CD4-positive, alpha-beta T cell treated with Interleukin-6 at 100 ng/mL for 8 hours (primary cell): ENCODE results near the gene TMEM62.
A peak's percentile ranks its signal among the peaks of the same experiment; 100 is the strongest.

Experiments
- DNase-seq: peaks from one replicate; pipeline ENCODE4 v3.0.0-alpha.2; 2020; ENCODE audit warnings: mixed read lengths, low spot score

The TMEM62 gene

DNA sequence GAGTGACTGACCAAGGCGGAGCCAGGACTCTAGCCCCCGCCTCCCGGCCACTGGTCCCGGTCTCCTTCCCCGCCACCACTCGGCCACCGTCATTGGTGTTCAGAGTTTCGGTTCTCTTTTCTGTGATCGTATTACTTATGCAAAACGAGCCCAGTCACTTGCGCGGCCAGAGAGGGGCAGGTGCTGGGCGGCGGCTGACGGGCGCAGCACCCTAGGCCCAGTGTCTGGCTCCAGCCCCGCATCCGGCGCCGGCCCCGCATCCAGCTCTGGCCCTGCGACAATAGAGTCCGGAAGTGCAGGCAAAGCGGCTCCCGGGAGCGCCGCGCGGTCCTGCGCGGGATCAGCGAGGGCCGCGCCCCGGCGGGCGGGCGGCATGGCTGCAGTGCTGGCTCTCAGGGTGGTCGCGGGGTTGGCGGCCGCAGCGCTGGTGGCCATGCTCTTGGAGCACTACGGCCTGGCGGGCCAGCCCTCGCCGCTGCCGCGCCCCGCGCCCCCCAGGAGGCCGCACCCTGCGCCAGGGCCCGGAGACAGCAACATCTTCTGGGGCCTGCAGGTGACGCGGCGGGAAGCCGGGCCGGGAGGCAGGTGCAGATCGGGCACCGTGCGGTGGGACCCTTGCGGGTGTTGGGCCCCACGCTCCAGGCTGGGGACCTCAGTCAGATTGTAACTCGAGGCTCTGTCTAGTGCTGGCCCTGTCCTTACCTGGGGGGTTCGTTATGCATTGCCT is at the start of gene TMEM62:
Gene TMEM62 (plus strand): TSS at position 157 of the 727 bp plus-strand sequence. CDS start 217 bp downstream, at position 374.
- DNase-seq = peak; percentile 54

DNA sequence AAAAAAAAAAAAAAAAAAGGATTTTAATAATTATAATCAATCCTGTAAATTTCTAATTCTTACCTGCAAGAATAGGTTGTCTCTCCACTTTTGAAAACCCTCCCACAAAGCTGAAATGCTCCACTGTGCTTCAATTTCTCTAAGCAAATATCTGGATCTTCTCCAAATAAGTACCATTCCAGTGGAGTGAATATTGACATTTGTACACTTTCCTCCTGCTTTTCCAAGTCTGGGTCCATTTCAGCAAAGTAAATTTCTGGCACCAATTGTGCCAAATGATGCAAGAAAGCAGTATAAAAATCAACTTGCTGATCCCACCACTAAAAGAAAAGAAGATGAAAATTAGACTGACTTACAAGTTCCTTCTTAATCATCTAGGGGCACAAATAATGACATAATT is 47.5 kb upstream of the TMEM62 start:
- DNase-seq = no peak

DNA sequence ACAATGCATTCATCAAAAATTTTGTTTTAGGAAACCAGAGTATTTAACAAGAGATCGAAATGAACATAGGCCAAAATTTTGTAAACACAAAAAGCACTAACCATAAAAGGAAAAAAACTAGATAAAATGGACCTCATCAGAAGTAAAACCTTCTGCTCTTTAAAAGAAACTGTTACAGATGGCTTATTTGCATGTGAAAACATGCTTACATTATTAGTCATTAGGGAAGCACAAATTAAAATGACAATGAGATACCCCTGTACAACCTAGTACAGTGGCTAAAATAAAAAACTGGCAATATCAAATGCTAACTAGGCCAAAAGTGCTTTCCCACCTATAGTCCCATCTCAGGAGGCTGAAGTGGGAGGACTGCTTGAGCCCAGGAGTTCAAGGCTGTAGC is 46.8 kb upstream of the TMEM62 start:
- DNase-seq = no peak

DNA sequence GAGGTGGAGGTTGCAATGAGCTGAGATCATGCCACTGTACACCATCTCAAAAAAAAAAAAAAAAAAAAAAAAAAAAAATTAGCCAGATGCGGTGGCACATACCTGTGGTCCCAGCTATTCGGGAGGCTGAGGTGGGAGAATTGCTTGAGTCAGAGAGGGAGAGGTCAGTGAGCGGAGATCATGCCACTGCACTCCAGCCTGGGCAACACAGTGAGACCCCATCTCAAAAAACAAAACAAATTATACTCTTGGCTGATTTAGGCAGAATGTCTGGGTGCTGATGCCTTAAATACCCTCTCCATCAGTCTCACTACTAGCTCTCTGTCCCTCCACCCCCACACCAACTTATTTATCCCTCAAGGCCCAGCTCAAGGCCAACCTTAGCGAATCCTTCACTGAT is 41.5 kb upstream of the TMEM62 start:
- no peak for DNase-seq

DNA sequence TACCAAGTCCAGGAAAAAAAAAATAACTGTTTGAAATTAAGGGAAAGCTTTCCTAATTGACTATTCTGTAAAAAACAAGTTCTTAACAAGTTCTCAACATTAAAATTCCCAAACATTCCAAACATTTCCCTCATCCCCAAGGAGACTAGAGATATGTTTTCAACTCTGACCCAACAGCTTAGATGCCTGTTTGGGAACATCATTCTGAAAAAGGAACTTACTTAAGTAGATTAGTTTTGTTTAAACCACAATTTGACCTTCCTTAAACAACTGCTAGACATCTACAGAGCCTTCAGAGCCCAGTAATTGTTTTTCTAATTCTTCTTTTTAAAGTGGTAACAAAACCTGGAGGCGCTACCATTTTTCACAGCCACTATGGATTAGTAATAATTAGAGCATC is 40.4 kb upstream of the TMEM62 start:
- no peak for DNase-seq

DNA sequence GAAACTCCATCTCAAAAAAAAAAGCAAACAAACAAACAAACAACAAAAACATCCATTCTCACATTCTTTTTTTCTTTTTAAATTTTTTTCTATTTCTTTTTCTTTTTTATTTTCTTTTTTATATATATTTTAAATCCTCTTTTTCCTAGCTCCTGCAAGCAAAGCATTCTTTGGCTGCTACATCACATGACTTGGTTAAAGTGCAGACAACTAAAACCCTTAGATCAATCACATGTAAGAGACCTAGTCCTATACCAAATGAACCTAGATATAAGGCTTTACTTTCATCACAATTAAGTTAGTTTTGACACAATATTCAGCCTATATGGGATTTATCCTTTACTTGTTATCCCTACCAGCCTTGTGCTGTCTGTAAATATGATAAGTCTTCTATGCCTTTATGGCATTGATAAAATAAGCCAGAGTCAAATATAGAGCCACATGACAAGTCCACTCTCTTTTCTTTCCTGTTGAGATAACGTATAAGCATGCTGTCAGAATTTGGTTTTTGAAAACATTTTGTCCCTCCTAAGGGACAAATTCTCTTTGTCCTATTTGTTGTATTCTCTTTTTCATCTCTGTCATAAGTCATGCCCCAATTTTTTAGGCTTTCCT is 38.9 kb upstream of the TMEM62 start:
- no peak for DNase-seq

DNA sequence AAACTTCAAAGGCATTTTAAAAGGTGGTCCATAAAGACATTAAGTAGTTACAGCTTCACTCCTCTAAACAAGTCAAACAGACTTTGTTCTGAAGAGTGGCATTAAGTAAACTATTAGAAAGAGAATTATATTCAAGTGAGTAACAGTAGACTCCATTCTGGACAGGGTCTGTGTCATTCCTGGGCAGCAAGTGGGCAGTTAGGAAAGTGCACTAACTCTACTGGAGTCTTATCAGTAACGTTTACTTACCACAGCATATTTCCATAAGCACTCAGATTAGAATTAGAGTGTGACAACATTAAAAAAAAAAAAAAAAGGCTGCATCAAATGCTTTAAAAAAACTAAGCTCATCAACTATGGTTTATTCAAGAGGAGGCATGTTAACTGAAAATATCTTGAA is 38.1 kb upstream of the TMEM62 start:
- DNase-seq = no peak

DNA sequence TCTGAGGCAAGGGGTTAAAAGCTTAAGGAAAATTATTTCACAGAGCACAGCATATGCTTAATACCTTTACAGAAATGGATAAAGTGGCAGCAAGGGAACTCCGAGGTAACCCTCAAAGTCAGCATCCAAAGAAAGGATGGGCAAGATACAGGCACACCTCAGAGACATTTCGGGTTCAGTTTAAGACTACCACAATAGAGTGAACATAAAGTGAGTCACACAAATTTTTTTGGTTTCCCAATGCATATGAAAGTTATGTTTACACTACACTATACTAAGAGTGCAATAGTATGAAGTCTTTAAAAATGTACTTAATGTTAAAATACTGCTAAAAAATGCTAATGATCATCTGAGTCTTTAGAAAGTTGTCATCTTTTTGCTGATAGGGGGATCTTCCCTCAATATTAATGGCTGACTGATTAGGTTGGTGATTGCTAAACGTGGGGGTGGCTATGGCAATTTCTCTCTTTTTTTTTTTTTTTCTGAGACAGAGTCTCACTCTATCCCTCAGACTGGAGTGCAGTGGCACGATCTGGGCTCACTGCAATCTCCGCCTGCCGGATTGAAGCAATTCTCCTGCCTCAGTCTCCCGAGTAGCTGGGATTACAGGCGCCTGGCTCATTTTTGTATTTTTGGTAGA is 37.6 kb upstream of the TMEM62 start:
- DNase-seq = no peak

DNA sequence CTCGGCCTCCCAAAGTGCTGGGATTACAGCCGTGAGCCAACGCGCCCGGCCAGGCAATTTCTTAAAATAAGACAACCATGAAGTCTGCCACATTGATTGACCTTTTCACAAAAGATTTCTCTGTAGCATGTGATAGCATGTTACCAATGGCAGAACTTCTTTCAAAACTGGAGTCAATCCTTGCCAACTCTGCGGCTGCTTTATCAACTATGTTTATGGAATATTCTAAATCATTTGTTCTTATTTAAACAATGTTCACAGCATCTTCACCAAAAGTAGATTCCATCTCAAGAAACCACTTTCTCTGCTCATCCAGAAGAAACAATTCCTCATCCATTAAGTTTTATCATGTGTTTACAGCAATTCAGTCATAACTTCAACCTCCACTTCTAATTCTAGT is 37.0 kb upstream of the TMEM62 start:
- no peak for DNase-seq

DNA sequence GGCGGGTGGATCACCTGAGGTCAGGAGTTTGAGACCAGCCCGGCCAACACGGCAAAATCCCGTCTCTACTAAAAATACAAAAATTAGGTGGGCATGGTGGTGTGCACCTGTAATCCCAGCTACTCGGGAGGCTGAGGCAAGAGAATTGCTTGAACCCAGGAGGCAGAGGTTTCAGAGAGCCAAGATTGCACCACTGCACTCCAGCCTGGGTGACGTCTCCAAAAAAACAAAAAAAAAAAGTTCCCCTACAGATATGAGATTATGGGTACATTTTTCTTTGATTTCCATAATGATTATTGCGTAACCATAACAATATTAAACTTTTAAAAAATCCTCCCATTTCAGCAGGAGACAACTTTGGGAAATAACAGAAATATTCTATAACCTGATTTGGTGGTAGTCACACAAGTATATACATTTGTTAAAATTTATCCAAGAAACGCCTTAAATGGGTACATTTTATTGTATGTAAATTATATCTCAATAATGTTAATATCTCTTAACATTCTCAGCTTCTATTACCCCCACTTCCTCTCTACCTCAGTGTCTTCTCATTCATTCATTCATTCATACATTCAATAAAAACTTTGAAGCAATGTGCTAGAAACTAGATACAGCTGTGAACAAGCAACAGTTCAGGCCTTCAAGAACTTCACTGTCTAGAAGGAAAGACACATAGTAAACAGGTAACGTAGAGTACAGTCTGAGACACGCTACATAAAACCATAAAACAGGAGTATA is 34.1 kb upstream of the TMEM62 start:
- no peak for DNase-seq

DNA sequence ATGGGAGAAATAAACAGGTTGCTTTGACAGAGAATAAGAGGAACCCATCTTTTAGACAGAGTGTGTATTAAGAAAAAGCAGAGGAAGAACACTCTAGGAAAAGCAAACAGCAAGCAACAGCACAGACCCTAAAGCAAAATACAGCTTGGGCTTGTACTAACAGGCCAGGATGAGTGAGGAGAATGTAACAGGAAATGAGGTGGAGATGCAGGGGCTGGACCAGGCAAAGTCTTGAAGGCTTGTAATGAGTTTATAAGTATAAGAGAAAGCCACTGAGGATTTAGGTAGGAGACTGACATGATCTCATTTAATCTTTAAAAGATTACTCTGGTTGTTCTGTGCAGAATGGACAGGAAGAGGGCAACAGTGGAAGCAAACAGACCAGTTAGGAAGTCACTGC is 32.4 kb upstream of the TMEM62 start:
- DNase-seq = no peak

DNA sequence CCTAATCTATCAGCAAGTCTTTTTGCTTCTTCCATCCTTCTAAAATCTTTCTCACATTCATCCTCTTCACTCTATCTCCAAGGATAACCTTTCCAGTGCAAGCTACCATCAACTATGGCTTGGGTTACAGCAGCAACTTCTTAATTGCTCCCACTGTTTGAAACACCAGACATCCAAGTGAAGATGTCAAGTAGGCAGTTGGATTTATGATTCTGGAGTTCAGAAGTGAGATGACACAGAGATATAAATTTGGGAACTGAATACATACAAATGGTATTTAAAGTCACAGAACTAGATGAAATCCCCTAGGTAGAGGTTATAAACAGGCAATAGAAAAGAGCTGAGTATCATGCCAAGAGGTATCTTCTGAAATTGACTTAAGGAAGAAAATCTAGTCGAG is 31.2 kb upstream of the TMEM62 start:
- no peak for DNase-seq

DNA sequence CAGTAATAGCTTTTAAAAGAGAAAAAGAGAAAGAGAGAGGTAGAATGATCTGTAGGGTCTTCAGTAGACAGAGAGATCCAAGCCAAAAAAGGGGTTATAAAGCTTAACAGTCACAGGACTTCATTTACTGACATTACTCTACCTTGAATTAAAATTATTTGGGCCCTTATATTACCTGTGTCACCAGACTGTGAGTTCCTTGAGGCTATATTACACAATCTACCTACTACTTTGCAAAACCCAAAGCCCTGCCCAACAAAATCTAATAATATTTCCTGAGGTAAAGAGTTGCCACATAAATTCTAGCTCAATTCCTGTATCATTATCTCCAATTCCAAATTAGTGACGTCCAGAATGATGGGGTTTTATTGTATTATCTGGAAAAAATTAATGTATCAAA is 29.5 kb upstream of the TMEM62 start:
- no peak for DNase-seq

DNA sequence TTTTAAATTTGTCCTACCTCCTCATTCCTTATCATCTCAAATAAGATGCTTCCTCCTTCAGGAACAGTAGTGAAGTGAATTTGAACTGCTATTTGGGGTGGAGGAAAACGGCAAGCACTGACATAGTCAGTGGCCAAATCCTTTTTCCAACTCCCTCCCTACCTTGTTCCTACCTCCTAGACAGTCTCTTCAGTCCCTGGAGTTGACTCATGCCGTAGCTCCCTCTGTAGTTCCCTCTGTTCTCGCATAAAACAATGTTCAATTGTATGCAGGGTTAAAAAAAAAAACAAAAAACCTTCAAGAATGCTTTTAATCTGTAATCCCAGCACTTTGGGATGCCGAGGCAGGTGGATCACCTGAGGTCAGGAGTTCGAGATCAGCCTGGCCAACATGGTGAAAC is 29.0 kb upstream of the TMEM62 start:
- no peak for DNase-seq

DNA sequence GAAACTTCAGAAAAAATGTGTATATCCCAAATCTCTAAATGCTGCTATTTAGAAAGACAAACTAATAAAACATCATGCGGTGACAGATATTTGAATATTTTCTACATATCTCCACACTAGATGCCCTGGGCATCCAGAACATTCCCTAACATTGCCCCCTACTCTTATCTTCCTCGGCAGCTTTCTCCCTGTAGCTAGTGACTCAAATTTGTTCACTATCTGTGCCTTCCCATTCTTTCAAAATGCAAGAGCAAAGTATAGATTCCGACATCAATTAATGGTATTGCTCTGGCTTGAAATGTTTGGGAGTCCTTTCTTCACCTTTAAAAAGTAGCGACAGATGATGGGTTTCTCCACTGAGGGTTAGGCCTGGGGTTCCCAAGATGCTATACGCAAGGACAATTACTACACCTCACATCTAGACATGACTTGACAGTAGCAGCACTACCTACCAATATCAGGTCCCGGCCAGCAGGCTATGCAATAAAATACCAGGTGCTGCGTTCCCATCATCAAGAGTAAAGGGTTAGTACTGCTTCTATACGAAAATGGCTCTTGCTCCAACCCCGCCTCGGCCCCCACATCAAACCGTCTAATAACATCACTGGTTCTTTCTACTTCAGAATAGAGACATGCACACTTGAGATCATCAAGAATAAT is 28.2 kb upstream of the TMEM62 start:
- no peak for DNase-seq

DNA sequence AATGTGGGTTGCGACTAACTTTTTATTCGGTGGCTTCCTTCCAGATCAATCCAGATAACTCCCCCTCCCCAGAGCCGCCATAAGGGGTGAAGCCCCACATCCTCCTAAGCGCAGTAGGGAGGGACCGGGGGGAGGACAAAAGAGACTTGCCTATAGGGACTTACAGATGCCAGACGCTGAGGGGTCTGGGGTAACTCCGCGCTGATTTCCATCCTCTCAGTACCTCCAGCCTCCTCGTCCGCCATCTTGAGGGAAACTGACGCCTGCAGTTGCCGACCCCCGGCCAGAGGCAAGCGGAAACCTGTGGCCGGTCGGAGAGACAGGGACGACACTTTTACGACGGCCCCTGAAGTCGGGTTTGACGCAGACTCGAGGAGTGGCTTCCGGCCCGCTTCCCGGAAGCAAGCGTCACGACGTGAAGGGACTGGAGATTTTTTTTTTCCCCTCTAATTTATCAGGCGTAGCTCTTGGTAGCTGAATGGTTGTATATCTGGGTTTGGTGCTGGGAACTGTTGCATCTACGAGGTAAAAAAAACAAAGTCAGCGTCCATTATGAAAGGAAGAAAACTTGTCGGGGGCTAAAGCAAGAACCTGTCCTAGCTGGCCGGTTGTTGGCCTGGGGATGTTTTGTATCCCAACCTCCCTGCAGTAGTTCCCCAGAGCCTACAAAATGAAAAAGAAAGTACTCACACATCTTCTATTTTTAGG is 27.5 kb upstream of the TMEM62 start, which contains the start of gene UBR1:
Gene UBR1 (minus strand): TSS at position 261 of the 708 bp plus-strand sequence. CDS start 16 bp downstream, at position 245.
- peak; percentile 88 for DNase-seq

DNA sequence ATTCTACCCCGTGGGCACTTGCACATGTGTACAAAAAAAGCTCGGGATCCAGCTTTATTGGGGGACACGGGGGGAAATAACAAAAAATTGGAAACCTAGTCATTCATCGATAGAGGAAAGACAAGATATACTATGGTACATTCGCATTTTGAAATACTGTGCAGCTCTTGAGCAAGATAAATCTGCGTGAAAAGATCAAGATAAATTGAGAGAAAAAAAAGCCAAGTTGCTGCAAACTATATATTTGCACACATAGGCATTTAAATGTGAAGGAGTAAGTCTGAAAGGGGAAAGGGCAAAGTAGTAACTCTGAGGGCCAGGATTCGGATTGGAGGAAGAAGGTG is 26.9 kb upstream of the TMEM62 start:
- DNase-seq = no peak

DNA sequence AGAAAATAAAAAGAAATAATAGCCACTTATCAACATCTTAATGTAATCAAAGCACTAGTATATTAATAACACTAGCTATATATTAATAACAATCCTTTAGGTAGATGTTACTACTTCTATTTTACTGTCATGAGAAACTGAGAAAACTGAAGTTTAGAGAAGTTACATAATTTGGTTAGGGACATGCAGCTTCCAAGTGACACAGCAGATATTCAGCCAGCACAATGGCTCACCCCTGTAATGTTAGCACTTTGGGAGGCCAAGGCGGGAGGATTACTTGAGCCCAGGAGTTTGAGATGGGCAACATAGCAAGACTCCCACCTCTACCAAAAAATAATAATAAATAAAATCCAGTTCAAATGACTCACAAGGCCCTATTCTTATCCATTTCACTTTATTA is 25.6 kb upstream of the TMEM62 start:
- DNase-seq = no peak

DNA sequence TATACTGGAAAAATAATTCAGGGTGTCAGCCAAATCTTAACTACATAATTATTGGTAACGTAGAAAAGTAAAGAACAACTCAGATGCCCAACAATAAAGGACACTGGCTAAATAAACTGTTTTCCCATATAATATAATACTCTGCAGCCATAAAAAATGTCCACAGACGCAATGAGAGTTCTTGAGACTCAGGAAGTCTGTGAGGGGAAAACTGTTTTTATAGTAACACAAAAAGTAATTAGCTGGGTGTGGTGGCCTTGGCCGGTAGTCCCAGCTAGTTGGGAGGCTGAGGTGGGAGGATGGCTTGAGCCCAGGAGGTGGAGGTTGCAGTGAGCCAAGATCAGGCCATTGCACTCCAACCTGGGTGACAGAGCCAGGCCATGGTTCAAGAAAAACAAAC is 22.0 kb upstream of the TMEM62 start:
- DNase-seq = no peak

DNA sequence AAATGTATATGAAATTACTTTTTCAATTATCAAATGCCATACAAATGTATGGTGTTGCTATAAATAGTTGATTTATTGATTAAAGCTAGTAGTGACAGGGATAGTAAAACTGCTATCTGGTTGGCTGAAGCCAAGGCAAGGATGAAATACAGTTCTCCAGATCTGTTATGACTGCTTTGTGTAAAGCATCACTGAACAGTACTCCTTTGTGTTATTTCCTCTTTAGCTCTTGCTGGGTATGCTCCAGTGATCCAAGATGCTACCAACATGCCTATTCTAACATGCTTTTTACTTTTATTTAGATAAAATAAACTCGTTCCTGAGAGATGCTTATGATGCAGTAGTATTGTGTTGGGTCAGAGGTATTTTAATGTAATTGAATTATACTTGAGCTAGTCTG is 15.1 kb upstream of the TMEM62 start:
- DNase-seq = no peak

DNA sequence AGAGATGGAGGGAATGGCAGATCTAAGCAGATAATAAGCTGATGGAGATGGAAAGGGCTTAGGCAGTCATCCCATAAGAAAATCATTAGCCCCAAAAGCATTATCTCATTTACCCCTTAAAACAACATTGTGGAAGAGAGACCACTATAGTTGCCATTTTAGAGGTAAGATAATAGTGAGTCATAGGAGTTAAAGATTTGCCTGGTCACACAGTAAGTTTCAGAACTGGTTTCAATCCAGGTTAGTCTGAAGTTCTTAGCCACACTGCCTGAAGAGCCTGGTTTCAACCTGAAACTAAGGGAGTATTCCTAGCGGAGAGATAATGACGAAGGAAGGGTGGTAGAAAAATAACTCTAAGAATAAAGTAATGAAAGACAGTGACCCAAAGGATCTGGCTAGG is 14.6 kb upstream of the TMEM62 start:
- DNase-seq = no peak

DNA sequence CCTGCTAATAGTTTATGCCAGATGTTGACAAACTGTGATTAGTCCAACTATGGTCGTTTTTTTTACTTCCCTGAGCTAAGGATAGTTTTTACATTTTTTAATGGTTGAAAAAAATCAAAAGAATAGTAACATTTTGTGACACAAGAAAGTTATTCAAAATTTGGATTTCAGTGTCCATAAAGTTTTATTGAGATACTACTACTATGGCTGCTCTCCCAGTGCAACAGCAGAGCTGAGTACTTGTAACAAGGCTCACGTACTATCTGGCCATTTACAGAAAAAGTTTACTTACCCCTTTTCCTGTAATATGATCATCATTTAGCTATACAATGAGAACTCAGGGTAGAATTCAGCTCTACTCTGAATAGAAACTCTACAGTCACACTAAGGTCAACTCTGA is 11.5 kb upstream of the TMEM62 start:
- DNase-seq = no peak
